Astrocyte (in vitro differentiated cells and primary cell): ENCODE data around the gene HTN3. TPM values are rescaled to one million over a fixed set of nuclear protein-coding genes. Genes with fewer than 3 reads are reported as not detected.
"Not testable (repeated sequence)": the region's sequence is repeated elsewhere in the genome, so short reads cannot be mapped to it uniquely, and the experiment has no call there.

Experiments
- DNase-seq: peaks from one replicate; pipeline ENCODE4 v3.0.0-alpha.2; 2010; ENCODE audit warnings: low read depth
- FAIRE-seq: peaks from 2 replicates; lab custom pipeline; 2011; peaks lifted over from hg19 to GRCh38; lab: Jason Lieb, UNC
- H2AFZ ChIP-seq: 2 replicates; pipeline ENCODE4 v1.6.0; 2012; ENCODE audit warnings: low read depth, low read length, inconsistent platforms
- H3K27ac ChIP-seq: 2 replicates; pipeline ENCODE4 v1.5.1; 2011; ENCODE audit warnings: low read depth, low read length, inconsistent platforms
- H3K27me3 ChIP-seq: 2 replicates; pipeline ENCODE4 v1.6.0; 2011; ENCODE audit warnings: low read length, inconsistent platforms; ENCODE audit not compliant: insufficient read depth
- H3K36me3 ChIP-seq: 2 replicates; pipeline ENCODE4 v1.5.1; 2011; ENCODE audit warnings: low read length, inconsistent platforms; ENCODE audit not compliant: insufficient read depth
- H3K4me1 ChIP-seq: 2 replicates; pipeline ENCODE4 v1.5.1; 2011; ENCODE audit warnings: low read length, inconsistent platforms; ENCODE audit not compliant: insufficient read depth
- H3K4me2 ChIP-seq: 2 replicates; pipeline ENCODE4 v1.6.0; 2012; ENCODE audit warnings: low read length, inconsistent platforms
- H3K4me3 ChIP-seq: 2 replicates; pipeline ENCODE4 v1.5.1; 2011; ENCODE audit warnings: low read depth, mild to moderate bottlenecking, low read length, inconsistent platforms; ENCODE audit not compliant: insufficient read depth
- H3K79me2 ChIP-seq: 2 replicates; pipeline ENCODE4 v1.6.0; 2012; ENCODE audit warnings: mild to moderate bottlenecking, low read length, inconsistent platforms; ENCODE audit not compliant: insufficient read depth
- H3K9ac ChIP-seq: 2 replicates; pipeline ENCODE4 v1.6.0; 2012; ENCODE audit warnings: mild to moderate bottlenecking, low read length, inconsistent platforms
- H3K9me3 ChIP-seq: 2 replicates; pipeline ENCODE4 v1.5.1; 2012; ENCODE audit warnings: low read depth, mild to moderate bottlenecking, low read length, inconsistent platforms; ENCODE audit not compliant: insufficient read depth
- H4K20me1 ChIP-seq: 2 replicates; pipeline ENCODE4 v1.6.0; 2012; ENCODE audit warnings: low read length, inconsistent platforms; ENCODE audit not compliant: insufficient read depth
- H3K27ac Mint-ChIP-seq: one replicate; pipeline ENCODE4 v1.8.0; 2021; ENCODE audit warnings: mild to moderate bottlenecking, mixed read lengths; ENCODE audit not compliant: unreplicated experiment
- H3K27me3 Mint-ChIP-seq: one replicate; pipeline ENCODE4 v1.8.0; 2021; ENCODE audit warnings: low read depth, mixed read lengths; ENCODE audit not compliant: unreplicated experiment
- H3K36me3 Mint-ChIP-seq: one replicate; pipeline ENCODE4 v1.8.0; 2021; ENCODE audit warnings: low read depth, mixed read lengths; ENCODE audit not compliant: unreplicated experiment
- H3K4me1 Mint-ChIP-seq: one replicate; pipeline ENCODE4 v1.8.0; 2021; ENCODE audit warnings: low read depth, mixed read lengths; ENCODE audit not compliant: unreplicated experiment
- H3K4me3 Mint-ChIP-seq: one replicate; pipeline ENCODE4 v1.8.0; 2021; ENCODE audit warnings: mild to moderate bottlenecking, moderate library complexity, mixed read lengths; ENCODE audit not compliant: unreplicated experiment
- H3K9me3 Mint-ChIP-seq: one replicate; pipeline ENCODE4 v1.8.0; 2021; ENCODE audit warnings: mild to moderate bottlenecking, mixed read lengths; ENCODE audit not compliant: unreplicated experiment
- CTCF ChIP-seq: IDR thresholded peaks from 2 replicates; pipeline ENCODE4 v1.5.1; 2011; ENCODE audit warnings: low read depth, mild to moderate bottlenecking, inconsistent platforms, low read length, moderate library complexity; ENCODE audit not compliant: insufficient read depth
- EZH2 ChIP-seq: IDR thresholded peaks from 2 replicates; pipeline ENCODE4 v1.6.1; 2012; ENCODE audit warnings: mild to moderate bottlenecking, low read length, inconsistent platforms; ENCODE audit not compliant: insufficient read depth
- total RNA-seq: library from RNA; stranded (reverse); gene quantifications from 2 replicates; pipeline ENCODE4 v1.2.1, GENCODE V29; 2021

HTN3 gene
- total RNA-seq, 1 donor from 2014 or later, result not detected

DNA sequence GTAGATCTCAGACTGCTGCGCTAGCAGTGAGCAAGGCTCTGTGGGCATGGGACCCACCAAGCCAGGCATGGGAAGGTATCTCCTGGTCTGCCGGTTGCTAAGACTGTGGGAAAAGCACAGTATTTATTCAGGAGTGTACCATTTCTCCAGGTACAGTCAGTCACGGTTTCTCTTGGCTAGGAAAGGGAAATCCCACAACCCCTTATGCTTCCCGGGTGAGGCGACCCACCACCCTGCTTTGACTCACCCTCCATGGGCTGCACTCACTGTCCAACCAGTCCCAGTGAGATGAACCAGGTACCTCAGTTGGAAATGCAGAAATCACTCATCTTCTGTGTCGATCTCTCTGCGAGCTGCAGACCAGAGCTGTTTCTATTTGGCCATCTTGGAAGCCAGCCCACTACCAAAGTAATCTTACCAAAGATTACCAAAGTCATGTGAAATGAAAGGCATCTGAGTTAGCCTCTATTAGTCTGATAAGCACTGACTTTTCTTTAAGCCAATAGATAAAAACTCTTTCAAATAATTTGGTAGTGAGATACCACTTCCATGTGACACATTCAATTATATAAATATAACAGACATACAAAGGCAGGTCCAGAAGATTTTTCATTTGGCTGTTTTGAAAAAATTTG lies 13.5 kb downstream of the HTN3 start:
- Mint-ChIP-seq H3K36me3 (no peaks in the 10 kb centered on the region), H3K27me3 (no peaks in the 10 kb centered on the region), H3K4me1 (no peaks in the 10 kb centered on the region), H3K27ac (no peak overlapping the region), H3K4me3 (no peak overlapping the region), H3K9me3 (peaks cover 4% of the 10 kb centered on the region)
- Histone ChIP-seq H3K4me2 (no peak overlapping the region), H3K4me1 (no peaks in the 10 kb centered on the region), H4K20me1 (no peaks in the 10 kb centered on the region), H3K9ac (no peak overlapping the region), H3K27ac (no peak overlapping the region), H3K36me3 (no peaks in the 10 kb centered on the region), H3K9me3 (peaks cover 3% of the 10 kb centered on the region), H2AFZ (no peak overlapping the region), H3K79me2 (no peaks in the 10 kb centered on the region), H3K27me3 (no peaks in the 10 kb centered on the region), H3K4me3 (no peak overlapping the region)
- no peak for DNase-seq
- TF ChIP-seq EZH2, result no peak
- TF ChIP-seq CTCF, result no peak
- no peak for FAIRE-seq

DNA sequence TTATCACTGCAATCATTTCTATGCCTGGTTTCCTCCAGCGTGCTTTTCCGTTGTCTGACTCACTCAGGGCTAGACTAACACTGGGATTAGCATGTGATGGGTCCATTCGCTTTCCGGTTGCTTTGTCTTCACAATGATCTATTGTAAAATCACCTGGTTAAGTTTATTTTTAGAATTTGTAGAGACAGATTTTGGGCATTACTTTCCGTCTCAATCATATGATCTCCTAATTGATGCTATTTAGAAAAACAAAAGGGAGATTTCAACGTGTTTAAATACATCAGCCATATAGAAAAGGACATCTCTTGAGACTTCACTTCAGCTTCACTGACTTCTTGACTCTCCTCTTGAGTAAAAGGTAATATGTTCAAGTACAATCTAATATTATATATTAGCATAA lies 21.9 kb downstream of the HTN3 start, which contains the start of gene HTN1:
HTN1 (plus strand) TSS at position 301 of the 400 bp plus-strand sequence. CDS start 2,639 bp downstream, outside the sequence.
- not testable (repeated sequence) for FAIRE-seq, H3K4me3 Mint-ChIP-seq, H3K36me3 ChIP-seq, H3K27me3 Mint-ChIP-seq, H3K79me2 ChIP-seq, H3K9me3 ChIP-seq, H3K9ac ChIP-seq, H3K27me3 ChIP-seq, H3K4me2 ChIP-seq, H3K4me1 ChIP-seq, H3K36me3 Mint-ChIP-seq, H2AFZ ChIP-seq, H3K4me3 ChIP-seq, H3K9me3 Mint-ChIP-seq, H3K4me1 Mint-ChIP-seq, DNase-seq, H3K27ac Mint-ChIP-seq, H3K27ac ChIP-seq, H4K20me1 ChIP-seq

DNA sequence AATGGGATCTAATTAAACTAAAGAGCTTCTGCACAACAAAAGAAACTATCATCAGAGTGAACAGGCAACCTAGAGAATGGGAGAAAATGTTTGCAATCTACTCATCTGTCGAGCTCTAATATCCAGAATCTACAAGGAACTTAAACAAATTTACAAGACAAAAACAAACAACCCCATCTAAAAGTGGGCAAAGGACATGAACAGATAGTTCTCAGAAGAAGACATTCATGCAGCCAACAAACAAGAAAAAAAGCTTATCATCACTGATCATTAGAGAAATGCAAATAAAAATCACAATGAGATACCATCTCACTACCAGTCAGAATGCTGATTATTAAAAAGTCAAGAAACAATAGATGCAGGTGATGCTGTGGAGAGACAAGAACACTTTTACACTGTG lies 28.3 kb downstream of the HTN3 start:
- H3K4me1 Mint-ChIP-seq, H3K79me2 ChIP-seq, H2AFZ ChIP-seq, H3K4me2 ChIP-seq, H4K20me1 ChIP-seq, FAIRE-seq, H3K27me3 ChIP-seq, DNase-seq, H3K36me3 Mint-ChIP-seq, H3K4me3 ChIP-seq, H3K27ac ChIP-seq, H3K4me1 ChIP-seq, H3K4me3 Mint-ChIP-seq, H3K27ac Mint-ChIP-seq, H3K36me3 ChIP-seq, H3K27me3 Mint-ChIP-seq, H3K9me3 Mint-ChIP-seq, H3K9me3 ChIP-seq, H3K9ac ChIP-seq: not testable (repeated sequence)
